Measurements from ENCODE around the gene IGLON5.

Gene IGLON5

DNA sequence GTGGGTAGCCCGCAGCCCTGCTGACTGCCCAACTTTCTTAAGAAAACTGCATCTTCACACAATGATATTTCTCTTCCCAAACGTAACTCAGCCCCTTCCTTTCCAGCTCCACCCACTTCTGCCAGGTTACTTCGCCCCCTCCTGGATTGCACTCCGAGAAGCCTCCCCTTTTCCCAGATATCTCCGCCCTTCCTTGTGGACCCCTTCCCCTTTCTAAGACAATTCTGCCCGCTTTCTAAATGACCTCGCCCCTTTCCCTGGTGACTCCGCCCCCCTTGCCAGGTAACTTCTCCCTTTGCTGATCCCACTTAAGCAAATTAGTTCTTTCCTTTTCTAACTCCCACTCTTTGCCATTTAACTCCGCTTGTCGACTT is 27.9 kb downstream of the IGLON5 start:
- DNase-seq (ENCODE audit: low read depth), result no peak

DNA sequence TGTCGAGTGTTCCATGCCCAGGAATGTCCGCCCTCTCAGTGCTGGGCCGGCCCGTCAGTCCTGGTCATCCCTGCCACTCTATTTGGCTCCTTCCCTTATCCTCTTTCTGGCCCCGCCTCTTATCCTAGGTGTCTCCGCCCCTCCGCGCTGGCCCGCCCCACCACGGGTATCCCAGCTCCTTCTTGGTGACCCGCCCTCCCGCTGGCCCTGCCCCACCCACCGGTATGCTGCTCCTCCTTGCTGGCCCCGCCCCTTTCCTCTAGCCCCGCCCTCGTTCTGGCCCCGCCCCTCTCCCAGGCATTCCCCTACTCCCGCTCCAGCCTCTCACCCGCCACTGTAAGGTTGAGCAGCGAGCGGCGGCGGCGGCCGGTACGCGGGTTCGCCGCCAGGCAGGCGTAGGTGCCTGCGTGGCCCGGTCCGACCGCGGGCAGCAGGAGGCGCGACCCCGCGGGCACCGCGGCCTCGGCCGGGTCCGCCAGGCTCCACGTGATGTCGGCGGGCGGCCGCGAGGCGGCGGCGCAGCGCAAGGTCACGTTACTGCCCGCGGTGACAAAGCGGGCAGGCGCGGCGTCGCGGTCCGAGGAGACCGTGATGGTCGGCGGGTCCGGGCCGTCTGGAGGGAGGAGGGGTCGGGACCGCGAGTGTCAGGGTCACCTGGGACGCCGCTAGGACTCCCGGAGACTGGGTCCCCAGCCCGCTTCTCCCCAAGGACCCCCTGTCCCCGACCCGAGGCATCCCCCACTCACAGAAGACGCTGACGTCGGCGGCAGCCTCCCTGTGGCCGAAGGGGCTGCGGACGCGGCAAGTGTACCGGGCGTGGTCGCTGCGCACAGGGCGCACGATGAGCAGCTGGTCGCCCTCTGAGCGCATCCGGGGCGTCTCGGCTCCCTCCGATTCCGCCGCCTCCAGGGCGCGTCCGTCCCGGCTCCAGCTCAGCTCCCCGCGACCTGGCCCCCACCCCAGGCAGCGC is 28.5 kb downstream of the IGLON5 start:
- DNase-seq (ENCODE audit: low read depth), result peak; percentile 83

DNA sequence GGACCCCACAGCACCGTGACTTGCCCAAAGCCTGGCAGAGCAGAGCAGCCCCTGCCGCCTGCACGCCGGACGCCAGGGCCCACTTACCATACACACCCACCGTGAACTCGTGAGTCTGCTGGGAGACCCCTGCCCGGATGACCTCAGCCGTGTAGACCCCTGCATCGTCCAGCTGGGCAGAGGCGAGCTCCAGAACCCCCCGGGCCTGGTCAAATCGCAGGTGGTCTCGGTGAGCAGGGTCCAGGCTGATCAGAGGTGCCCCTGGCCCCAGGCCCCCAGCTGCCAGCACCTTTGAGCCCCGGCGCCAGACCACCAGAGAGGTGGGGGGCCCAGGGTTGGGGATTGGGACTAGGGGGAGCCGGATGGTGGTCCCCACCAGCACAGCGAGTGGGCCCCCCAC is 29.6 kb downstream of the IGLON5 start:
- DNase-seq (ENCODE audit: low read depth), result no peak

DNA sequence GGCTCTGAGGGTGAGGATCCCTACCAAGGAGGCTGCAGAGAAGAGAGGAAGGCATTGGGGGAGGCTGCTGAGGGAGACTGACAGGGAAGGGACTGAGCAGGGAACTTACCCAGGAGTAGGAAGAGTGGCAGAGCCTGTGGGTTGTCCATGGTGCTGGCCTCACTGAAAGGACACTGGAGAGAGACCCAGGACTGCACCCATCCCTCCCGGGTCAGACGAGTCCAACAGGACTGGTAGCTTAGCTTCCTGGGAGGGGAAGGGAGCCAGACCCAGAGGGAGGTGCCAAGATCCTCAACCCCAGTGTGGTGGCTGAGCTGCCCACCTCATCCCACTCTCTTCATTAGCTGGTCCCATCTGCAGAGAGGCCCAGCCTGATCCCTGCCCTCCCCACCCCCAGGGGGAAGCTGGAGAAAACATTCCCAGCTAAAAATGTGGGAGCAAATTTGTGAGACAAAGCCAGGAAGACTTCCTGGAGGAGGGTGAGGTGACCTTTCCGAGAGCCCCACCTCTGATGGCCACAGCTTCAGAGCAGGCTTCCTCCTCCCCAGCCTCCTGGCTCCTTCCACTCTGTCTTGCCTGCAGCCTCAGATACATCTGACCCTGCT is 30.6 kb downstream of the IGLON5 start, which contains the start of gene VSIG10L:
Gene VSIG10L (minus strand): TSS at position 164 of the 605 bp plus-strand sequence. CDS start 15 bp downstream, at position 149.
- no peak for DNase-seq (ENCODE audit: low read depth)

DNA sequence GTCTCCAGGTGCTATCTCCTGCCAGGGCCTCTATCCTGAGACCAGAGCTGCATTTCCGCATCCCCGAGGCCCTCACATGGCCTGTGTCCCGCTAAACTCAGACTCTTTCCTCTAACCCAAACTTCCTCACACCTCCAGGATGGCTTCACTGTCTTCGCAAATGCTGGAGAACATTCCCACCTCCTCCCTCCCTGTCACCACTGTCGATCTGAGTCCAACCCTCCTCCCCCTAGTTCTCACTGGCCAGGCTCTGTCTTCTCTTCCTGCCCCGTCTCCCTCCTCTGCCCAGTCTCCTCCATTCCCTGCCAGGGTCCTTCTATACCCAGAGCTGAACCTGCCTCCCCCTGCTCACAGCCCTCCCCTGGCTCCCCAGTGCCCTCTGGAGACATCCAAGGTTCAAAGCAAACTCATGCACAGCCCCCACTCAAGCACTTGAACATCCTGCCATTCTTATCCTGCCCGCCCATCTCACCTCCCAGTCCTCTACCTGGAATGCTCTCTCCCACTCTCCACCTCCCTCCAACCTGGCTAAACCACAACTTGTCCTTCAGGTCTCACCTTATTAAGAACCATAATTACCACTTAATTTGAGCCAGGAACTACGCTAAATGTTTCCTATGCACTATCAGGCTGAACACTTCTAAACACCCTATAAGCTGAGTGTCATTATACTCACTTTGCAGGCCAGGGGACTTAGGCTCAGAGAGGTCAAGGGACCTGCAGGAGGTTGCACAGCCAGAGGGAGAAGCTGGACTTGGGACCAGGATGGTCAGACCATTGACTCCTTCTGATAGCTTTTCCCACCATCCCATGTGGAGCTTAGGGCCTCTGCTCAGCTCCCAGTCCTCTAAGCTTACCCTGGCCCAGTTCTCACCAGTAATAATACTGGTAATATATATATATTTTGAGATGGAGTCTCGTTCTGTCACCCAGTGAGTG is 31.5 kb downstream of the IGLON5 start:
- no peak for DNase-seq (ENCODE audit: low read depth)

DNA sequence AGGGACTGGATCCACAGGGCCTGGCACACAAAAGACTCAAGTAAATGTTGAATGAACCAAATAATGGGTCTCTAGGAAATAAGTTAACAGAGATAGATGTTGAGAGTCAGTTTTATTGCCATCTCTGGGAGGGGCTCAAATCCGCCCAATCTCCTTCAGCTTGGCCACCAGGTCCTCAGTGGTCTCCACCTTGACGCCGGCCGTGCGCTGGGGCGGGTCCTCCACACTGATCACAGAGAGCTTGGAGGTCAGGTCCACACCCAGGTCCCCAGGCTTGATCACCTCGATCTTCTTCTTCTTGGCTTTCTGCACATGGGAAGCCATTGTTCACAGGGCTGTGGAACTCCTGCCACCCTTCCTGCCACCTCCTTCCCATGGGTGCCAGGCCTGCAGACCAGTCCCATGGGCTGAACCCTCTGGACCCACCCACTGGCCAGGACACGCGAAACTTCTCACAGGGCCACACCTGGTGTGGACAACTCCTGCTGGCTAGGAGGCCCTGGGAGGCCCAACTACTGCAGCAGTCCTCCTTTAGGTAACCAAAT is 33.7 kb downstream of the IGLON5 start:
- DNase-seq (ENCODE audit: low read depth), result no peak

DNA sequence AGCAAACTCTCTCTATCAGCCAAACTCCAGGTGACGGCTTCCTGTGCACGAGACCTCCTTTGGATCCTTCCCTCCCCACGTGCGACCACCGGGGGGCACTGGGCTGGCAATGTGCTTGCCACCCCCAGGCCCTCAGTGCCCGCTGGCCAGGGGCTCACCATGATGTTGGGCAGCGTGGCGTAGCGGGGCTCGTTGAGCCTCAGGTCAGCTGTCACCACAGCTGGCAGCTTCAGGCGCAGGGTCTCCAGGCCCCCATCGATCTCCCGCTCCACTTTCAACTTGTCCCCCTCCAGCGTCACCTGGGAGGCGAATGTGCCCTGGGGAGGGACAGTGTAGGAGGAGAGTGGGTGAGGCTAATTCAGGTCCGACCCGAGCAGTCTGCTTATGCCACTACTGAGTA is 35.3 kb downstream of the IGLON5 start:
- DNase-seq (ENCODE audit: low read depth), result no peak

DNA sequence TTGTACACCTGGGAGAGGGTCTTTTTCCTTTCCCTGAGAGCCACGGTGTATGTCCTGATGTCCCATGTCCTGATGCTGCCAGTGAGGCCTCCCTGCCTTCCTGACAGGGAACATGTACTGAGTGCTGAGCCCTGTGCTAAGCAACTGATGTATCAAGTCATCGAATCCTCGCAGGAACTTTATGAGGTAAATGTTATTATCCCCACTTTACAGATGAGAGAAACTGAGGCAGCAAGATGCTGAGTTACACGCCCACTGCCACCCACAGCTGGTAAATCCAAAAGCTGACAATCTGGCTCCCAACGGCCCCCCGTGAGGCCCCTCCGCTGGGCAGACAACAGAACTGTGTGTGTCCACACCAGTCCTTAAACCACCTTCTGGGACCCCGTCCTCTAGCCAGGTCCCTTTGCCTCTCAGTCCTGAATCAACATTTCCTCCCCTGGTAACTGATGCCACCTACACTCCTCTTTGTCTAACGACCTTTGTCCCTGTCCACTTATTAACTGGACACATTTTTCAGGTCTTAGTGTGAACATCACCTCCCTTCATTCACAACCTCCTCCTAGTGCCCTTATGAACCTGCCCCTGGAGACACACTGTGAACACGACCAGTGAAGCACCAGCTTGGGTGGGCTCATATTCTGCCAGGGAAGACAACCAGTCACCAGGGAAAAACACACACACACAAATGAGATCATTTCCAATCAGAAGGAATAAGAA is 35.9 kb downstream of the IGLON5 start:
- no peak for DNase-seq (ENCODE audit: low read depth)

DNA sequence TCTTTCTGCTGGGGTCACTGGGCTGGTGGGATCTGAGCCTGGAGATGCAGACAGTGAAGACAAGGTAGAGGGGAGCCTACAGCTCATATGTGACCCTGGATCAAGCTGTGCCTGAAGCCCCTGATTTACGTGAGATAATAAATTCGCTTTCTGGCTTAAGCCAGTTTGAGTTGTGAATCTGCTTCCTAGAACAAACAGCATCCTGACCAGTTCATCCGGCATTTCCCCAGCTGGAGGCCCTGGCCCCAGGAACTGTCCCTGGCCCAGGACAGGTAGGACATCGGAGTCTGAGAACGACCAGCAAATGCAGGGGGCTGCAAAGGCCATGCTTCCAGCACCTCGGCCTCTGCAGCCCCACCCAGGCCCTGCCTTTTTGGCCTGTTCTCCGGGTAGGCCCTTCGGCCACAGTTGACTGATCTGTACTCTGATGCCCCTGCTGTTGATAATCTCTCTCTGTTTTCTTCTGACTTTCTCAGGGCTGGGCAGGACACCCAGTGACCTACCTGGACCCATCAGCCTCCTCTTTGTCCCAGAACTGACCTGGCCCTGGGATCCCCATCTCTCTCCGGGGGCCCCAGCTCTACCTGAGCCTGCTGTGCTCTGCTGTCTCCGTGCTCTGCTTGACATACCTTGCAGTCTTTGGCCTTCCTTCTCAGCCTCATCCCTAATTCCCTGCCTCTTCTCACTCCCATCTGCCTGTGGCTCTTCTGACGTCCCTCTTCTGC is 40.0 kb downstream of the IGLON5 start:
- DNase-seq (ENCODE audit: low read depth), result no peak

DNA sequence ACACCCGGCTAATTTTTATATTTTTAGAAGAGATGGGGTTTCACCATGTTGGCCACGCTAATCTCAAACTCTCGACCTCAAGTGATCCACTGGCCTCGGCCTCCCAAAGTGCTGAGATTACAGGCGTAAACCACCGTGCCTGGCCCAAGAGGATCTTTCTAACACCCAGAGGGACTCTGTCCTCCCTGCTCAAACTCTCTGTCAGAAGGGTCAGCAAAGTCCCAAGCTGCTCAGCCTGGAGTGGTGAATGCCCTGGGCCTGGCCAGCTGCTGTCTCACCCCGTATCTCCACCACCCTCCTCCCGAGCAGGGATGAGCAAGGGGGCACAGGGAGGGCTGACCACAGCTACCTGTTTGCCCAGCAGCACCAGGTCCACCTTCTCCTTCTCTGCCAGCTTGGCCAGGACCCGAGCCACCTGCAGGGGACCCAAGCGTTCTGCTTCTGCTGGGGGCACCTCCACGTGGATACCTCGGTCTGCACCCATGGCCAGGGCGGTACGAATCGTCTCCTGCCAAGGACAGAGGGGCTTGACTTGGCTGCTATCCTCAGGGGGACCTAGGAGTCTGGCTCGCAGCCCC is 41.4 kb downstream of the IGLON5 start:
- no peak for DNase-seq (ENCODE audit: low read depth)

DNA sequence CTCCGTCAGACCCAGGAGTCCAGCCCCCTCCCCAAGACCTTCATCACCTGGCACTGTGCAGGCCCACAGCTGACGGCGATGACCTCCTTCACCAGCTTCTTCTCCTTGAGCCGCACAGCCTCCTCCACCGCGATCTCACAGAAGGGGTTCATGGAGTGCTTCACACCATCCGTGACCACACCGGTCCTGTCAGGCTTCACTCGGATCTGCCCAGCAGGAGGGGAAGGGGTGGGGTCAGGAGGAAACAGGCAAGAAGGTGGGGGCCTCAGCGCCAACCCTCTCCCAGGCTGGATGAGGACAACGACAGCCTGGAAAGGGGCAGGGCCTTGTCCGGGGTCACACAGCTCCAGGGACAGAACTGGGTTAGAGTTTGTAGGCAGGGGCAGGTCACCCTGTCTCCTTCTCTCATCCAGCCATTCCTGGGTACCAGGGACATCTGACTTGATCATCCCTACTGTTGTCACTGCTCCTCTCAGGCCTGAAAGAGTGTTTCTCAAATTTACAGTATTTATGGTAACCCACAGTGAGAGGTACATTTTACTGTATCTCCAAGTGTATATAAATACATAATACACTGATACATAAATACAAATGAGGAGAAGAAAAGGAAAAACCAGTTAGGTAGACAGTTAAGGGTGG is 42.8 kb downstream of the IGLON5 start:
- no peak for DNase-seq (ENCODE audit: low read depth)

DNA sequence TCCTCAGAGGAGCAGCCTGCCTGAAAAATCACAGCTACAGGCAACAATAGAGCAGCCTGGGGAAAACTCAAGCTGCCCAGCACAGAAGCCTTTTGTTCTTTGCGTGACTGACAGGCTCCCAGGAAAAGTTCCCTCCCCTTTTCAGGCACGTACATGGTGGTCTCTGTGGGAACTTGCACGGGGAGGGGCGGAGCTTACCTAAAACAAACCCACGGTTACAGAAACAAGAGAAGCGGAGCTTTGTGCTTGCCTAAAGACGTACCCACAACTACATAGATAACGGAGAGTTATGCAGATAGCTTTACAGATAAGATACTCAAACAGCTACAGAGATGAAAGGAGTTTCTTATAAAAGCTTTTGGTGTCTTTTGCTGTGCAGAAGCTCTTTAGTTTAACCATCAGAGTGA is 43.3 kb downstream of the IGLON5 start:
- DNase-seq (ENCODE audit: low read depth), result no peak

DNA sequence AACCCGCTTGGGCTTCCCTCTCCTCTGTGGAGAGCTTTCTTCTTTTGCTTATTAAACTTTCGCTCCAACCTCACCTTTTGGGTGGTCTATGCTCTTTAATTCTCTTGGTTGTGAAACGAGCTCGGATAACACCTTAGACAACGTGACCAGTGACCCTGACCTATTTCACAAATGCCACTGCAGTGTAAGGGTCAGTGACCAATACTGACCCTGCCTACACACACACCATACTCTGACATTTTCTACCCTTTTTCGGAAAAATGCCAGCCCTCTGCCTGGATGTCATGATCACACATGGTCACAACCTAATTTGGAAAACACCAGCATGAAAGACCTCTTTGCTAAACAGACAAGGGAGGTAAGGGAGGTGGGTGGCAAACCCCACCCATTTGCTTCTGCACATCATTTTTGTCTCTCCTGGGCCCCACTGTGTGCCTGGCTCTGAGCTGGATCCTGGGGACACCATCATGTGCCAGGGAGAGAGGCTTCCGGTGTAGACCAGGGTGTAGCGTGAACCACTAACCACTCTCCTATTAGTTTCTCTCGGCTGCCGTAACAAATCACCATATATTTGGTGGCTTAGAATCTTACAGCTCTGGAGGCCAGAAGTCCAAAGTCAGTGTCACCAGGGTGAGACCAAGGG is 44.8 kb downstream of the IGLON5 start:
- DNase-seq (ENCODE audit: low read depth), result no peak

DNA sequence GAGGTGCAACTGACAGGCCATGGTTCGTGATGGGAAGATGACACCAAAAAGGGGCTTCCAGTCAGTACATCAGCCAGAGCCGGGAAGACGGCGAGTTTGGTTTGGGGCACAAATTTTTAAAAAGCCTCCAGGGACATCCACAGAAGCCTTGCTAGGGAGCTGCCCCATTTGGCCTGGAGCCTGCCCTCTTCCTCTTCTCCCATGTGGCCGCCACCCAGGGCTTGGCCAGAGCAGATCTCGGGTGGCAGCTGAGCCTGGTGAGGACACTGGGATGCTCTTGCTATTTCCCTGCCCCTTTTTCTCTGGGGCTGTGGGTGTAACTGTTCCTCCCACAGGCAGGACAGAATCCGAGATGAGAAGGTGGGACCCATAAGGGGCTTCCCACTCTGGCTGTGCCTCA is 46.5 kb downstream of the IGLON5 start:
- DNase-seq (ENCODE audit: low read depth), result no peak

DNA sequence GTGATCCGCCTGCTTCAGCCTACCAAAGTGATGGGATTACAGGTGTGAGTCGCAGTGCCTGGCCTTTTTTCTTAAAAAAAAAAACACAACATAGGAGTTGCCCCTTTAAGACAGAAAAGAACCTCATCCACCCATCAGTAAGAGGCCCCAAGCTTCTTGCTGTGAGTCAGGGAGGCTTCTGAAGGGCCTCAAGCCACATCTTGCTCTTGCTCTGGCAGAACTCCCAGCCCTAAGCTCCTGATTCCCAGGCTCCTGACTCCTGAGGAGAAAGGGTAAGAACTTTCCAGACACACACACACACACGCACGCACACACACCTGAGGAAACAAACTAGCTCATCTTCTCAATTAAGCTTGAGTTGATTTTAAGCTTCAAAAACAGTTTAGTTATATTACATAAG is 47.9 kb downstream of the IGLON5 start:
- DNase-seq (ENCODE audit: low read depth), result no peak

DNA sequence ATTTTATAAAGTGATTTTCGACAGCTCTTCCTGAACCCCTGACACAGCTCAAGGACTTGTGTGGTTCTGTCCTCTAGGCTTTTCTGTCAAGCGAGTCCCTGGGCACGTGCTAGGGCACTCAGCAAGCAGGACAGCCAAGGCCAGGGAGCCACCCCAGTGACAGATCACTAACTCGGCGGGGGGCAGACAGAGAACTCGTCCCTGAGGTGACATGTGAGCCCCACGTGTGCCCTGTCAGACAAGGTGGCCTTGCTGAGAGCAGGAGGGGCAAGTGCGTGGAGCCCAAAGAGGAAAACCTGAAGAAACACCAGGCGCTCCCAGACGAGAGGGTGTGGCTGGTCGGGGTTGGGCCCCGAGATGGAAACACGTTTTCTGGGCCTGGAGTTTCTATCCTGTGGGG is 49.8 kb downstream of the IGLON5 start:
- no peak for DNase-seq (ENCODE audit: low read depth)

DNA sequence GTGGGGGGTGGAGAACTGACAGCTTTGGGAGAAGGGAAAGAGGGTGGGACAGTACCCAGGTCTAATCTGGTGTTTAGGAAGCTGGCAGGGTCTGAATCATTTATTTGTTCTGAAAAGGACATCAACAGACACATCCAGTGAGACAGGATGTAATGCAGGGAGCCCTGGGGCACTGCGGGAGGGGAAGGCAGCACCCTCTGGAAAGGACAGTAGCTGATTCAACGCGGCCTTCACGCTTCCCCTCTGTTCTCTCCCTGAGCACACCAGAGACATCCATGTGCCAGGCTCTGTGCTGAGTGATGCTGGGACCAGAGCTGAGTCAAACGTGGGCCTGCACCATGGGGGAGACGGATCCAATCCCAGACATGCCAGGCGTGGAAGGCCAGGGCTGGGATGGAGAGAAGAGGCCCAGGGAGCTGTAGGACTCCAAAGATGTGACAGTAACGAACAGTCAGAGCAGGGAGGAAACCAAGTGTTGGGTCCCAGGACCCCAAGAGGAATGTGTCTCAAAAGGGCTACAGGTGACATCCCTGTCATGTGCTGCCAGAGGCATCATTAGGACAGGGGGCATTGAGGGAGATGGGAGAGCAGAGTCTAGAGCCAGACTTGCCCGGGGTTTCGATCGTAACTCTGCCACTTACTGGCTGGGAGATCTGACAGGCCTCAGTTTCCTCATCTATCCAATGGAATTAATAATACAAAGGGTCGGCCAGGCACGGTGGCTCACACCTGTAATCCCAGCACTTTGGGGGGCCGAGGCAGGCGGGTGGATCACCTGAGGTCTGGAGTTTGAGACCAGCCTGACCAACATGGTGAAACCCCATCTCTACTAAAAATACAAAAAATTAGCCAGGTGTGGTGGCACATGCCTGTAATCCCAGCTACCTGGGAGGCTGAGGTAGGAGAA is 53.0 kb downstream of the IGLON5 start:
- DNase-seq (ENCODE audit: low read depth), result no peak

All from stimulated activated CD8-positive, alpha-beta memory T cell treated with anti-CD3 and anti-CD28 coated beads, Interleukin-12 subunit alpha, Interleukin-12 subunit beta, amount 100 ng/mL, for 4 hours (primary cell).